ENCODE results near the gene PDCD11.

- TF ChIP-seq TCF7L2 (IDR thresholded peaks at IDR 0.05; ENCODE audit: borderline replicate concordance, extremely low read depth, insufficient read depth, insufficient read length) (no peak), POLR2A (IDR thresholded peaks at IDR 0.05; ENCODE audit: borderline replicate concordance, extremely low read depth, insufficient read depth, insufficient read length) (no peak), ELF1 (IDR thresholded peaks at IDR 0.05; ENCODE audit: borderline replicate concordance, low read depth) (no peak), EZH2 (IDR thresholded peaks at IDR 0.05) (no peak), ZFX (IDR thresholded peaks at IDR 0.05) (no peak), CBX3 (IDR thresholded peaks at IDR 0.05; ENCODE audit: low read depth) (no peak), ZNF274 (IDR thresholded peaks at IDR 0.05; ENCODE audit: low read depth, low read length) (no peak)
These were observed 17.1 kb downstream of the PDCD11 start for GRCh38 chr10:103413564-103413963.
